ENCODE results near the gene KCTD1. TPM values are rescaled to one million over a fixed set of nuclear protein-coding genes. Genes with fewer than 3 reads are reported as not detected.
A peak's percentile ranks its signal among the peaks of the same experiment; 100 is the strongest.

The KCTD1 gene
- 29.5 and 34.0 TPM in 2 replicates for total RNA-seq
- long read RNA-seq, transcript KCTD1-208 (5 exons, 814 nt) = major isoform, 8 of 12 reads
- long read RNA-seq, partial matches to known transcripts = 1 of 12 reads
- long read RNA-seq, other reads (novel, unspliced or antisense) = 2 of 12 reads

- H3K27me3 Mint-ChIP-seq = peaks cover 45% of the 10 kb centered on the region
- H3K4me1 Mint-ChIP-seq (ENCODE audit: low read depth) = peaks cover 38% of the 10 kb centered on the region
- no peak for TF ChIP-seq CTCF (IDR thresholded peaks at IDR 0.05; ENCODE audit: unreplicated experiment)
- no peaks in the 10 kb centered on the region for H3K9me3 Mint-ChIP-seq (ENCODE audit: low read depth)
- peak within 1 kb of the TSS; percentile 67 for H3K27ac Mint-ChIP-seq
- H3K36me3 Mint-ChIP-seq (ENCODE audit: insufficient read depth) = peaks cover 2% of the 10 kb centered on the region
- H3K4me3 Mint-ChIP-seq (ENCODE audit: low read depth) = peak within 1 kb of the TSS; percentile 83
- peak; percentile 75 for DNase-seq (ENCODE audit: low spot score, unreplicated experiment)
Measured at GRCh38 chr18:26548415-26549262, at the start of gene KCTD1. Gene KCTD1 (minus strand): TSS chr18:26548553. CDS start chr18:26548536, 17 bp downstream.

GRCh38 chr18:26593365-26594320, 45.3 kb upstream of the KCTD1 start:
- H3K27me3 Mint-ChIP-seq = peaks cover 12% of the 10 kb centered on the region
- no peak for TF ChIP-seq CTCF (IDR thresholded peaks at IDR 0.05; ENCODE audit: unreplicated experiment)
- H3K36me3 Mint-ChIP-seq (ENCODE audit: insufficient read depth) = no peaks in the 10 kb centered on the region
- no peak overlapping the region for H3K4me3 Mint-ChIP-seq (ENCODE audit: low read depth)
- no peaks in the 10 kb centered on the region for H3K4me1 Mint-ChIP-seq (ENCODE audit: low read depth)
- no peak overlapping the region for H3K27ac Mint-ChIP-seq
- no peak for DNase-seq (ENCODE audit: low spot score, unreplicated experiment)
- H3K9me3 Mint-ChIP-seq (ENCODE audit: low read depth) = peaks cover 5% of the 10 kb centered on the region

GRCh38 chr18:26584745-26585144, 36.4 kb upstream of the KCTD1 start:
- no peak overlapping the region for H3K4me3 Mint-ChIP-seq (ENCODE audit: low read depth)
- H3K4me1 Mint-ChIP-seq (ENCODE audit: low read depth) = no peaks in the 10 kb centered on the region
- peaks cover 5% of the 10 kb centered on the region for H3K9me3 Mint-ChIP-seq (ENCODE audit: low read depth)
- no peak for DNase-seq (ENCODE audit: low spot score, unreplicated experiment)
- no peaks in the 10 kb centered on the region for H3K36me3 Mint-ChIP-seq (ENCODE audit: insufficient read depth)
- peaks cover 9% of the 10 kb centered on the region for H3K27me3 Mint-ChIP-seq
- no peak overlapping the region for H3K27ac Mint-ChIP-seq
- TF ChIP-seq CTCF (IDR thresholded peaks at IDR 0.05; ENCODE audit: unreplicated experiment) = no peak

- Mint-ChIP-seq H3K27ac (no peak overlapping the region), H3K27me3 (peaks cover 16% of the 10 kb centered on the region), H3K36me3 (ENCODE audit: insufficient read depth) (no peaks in the 10 kb centered on the region), H3K4me1 (ENCODE audit: low read depth) (peaks cover 7% of the 10 kb centered on the region), H3K4me3 (ENCODE audit: low read depth) (no peak overlapping the region), H3K9me3 (ENCODE audit: low read depth) (no peaks in the 10 kb centered on the region)
- DNase-seq (ENCODE audit: low spot score, unreplicated experiment) = no peak
- TF ChIP-seq CTCF (IDR thresholded peaks at IDR 0.05; ENCODE audit: unreplicated experiment) = no peak
Measured at GRCh38 chr18:26579941-26580618, 31.7 kb upstream of the KCTD1 start.

All from progenitor cell of endocrine pancreas (in vitro differentiated cells).